GM19324 (cell line): ENCODE measurements around the gene FICD.

Experiments
- ATAC-seq: cut with Tn5 transposase; IDR thresholded peaks from one replicate; pipeline ENCODE4 v1.9.1; 2021; ENCODE audit warnings: mild to moderate bottlenecking, moderate library complexity; ENCODE audit not compliant: unreplicated experiment, low FRiP score

The FICD gene

GRCh38 chr12:108564724-108565123 lies 49.6 kb downstream of the FICD start:
- ATAC-seq: no peak

- no peak for ATAC-seq
These were observed 50.1 kb downstream of the FICD start for GRCh38 chr12:108565146-108565545.

- ATAC-seq: no peak
These were observed 50.9 kb downstream of the FICD start for GRCh38 chr12:108565976-108566375.

- ATAC-seq: no peak
These were observed 51.4 kb downstream of the FICD start for GRCh38 chr12:108566452-108566851.

GRCh38 chr12:108567406-108568337 lies 52.6 kb downstream of the FICD start:
- ATAC-seq: no peak

- peak; percentile 64 for ATAC-seq
These were observed 53.5 kb downstream of the FICD start for GRCh38 chr12:108568338-108569154.
